Measurements from ENCODE around the gene GALNT17.

GRCh38 chr7:71283802-71284201 lies 151.9 kb downstream of the GALNT17 start:
- TF ChIP-seq CTCF (optimal IDR thresholded peaks at IDR 0.05 in 1 of 3, IDR thresholded peaks at IDR 0.05 in 1 of 3, conservative IDR thresholded peaks at IDR 0.05 in 1 of 3; ENCODE audit: extremely low read depth in 1 of 3, insufficient read depth in 2 of 3, low read length in 3 of 3) (no peak), EZH2 (IDR thresholded peaks at IDR 0.05; ENCODE audit: low read length) (no peak)
